ENCODE data around the gene ZFP90. TPM values are rescaled to one million over a fixed set of nuclear protein-coding genes. Genes with fewer than 3 reads are reported as not detected.

The ZFP90 gene
- total RNA-seq, 2 experiments from 2014 or later = 27.6 to 32.6 TPM

DNA sequence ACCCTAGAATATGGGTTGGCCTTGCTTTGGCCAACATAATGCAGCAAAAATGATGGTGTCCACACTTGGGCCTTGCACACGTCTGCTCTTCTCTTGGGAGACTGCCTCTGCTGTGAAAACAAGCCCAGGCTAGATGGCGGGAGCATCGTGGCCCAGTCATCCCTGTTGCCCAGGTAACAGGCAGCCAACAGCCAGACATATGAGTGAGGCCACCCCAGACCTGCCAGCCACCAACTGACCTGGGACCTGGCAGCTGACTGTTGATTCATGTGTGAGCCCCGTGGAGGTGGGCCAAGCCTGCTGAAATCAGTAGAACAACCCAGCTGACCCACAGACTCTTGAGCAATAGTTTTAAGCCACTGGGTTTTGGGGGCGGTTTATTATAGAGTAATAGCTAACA lies 66.7 kb downstream of the ZFP90 start:
- Mint-ChIP-seq H3K9me3 (no peaks in the 10 kb centered on the region), H3K4me1 (ENCODE audit: low read depth) (no peaks in the 10 kb centered on the region), H3K4me3 (no peak overlapping the region), H3K36me3 (ENCODE audit: low read depth) (no peaks in the 10 kb centered on the region), H3K27me3 (no peaks in the 10 kb centered on the region), H3K27ac (no peak overlapping the region)
- TF ChIP-seq, protein P1, sequence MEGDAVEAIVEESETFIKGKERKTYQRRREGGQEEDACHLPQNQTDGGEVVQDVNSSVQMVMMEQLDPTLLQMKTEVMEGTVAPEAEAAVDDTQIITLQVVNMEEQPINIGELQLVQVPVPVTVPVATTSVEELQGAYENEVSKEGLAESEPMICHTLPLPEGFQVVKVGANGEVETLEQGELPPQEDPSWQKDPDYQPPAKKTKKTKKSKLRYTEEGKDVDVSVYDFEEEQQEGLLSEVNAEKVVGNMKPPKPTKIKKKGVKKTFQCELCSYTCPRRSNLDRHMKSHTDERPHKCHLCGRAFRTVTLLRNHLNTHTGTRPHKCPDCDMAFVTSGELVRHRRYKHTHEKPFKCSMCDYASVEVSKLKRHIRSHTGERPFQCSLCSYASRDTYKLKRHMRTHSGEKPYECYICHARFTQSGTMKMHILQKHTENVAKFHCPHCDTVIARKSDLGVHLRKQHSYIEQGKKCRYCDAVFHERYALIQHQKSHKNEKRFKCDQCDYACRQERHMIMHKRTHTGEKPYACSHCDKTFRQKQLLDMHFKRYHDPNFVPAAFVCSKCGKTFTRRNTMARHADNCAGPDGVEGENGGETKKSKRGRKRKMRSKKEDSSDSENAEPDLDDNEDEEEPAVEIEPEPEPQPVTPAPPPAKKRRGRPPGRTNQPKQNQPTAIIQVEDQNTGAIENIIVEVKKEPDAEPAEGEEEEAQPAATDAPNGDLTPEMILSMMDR (IDR thresholded peaks at IDR 0.05) = no peak
- ChIA-PET CTCF (interaction anchor here (1.1 to 1.8 kb wide), 3 partner anchors 15 to 85 kb away, joined by 3 to 7 read pairs (median 6); no protein-coding TSS in a partner anchor), POLR2A (interaction anchor here (0.6 to 1.1 kb wide), 3 partner anchors 9 to 38 kb away, joined by 3 read pairs; no protein-coding TSS in a partner anchor)
- DNase-seq (peak; percentile 6), ATAC-seq (peak; percentile 17)
- intact Hi-C loops (cut with micrococcal nuclease) = no loop called here

DNA sequence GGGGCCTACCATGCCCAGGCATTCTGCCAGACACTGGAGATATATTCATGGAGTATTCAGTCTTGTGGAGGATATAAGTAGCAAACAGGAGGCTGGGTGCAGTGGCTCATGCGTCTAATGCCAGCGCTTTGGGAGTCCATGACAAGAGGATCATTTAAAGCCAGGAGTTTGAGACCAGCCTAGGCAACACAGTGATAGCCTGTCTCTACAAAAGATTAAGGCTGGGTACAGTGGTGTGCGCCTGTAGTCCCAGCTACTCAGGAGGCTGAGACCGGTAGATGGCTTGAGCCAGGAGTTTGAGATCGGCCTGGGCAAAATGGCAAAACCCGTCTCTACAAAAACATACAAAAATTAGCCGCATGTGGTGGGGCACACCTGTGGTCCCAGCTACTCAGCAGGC lies 68.4 kb downstream of the ZFP90 start:
- H3K4me3 Mint-ChIP-seq = no peak overlapping the region
- DNase-seq = no peak
- H3K27ac Mint-ChIP-seq = no peak overlapping the region
- H3K9me3 Mint-ChIP-seq = no peaks in the 10 kb centered on the region
- ChIA-PET CTCF (no interaction called here), POLR2A (no interaction called here)
- TF ChIP-seq, protein P1 (IDR thresholded peaks at IDR 0.05) = no peak
- no peaks in the 10 kb centered on the region for H3K27me3 Mint-ChIP-seq
- intact Hi-C loops (cut with micrococcal nuclease) = no loop called here
- no peaks in the 10 kb centered on the region for H3K36me3 Mint-ChIP-seq (ENCODE audit: low read depth)
- no peaks in the 10 kb centered on the region for H3K4me1 Mint-ChIP-seq (ENCODE audit: low read depth)
- no peak for ATAC-seq

DNA sequence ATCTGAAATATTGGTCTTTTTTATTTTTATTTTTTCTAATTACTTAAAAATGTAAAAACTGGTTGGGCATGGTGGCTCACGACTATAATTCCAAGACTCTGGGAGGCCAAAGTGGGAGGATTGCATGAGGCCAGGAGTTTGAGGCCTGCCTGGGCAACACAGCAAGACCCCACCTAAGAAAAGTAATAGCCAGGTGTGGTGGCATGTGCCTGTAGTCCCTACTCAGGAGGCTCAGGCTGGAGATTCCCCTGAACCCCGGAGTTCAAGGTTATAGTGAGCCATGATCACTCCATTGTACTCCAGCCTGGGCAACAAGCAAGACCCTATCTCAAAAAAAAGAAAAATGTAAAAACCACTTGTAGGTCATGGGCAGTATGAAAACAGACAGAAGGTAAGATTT lies 69.2 kb downstream of the ZFP90 start:
- no peaks in the 10 kb centered on the region for H3K27me3 Mint-ChIP-seq
- H3K27ac Mint-ChIP-seq = no peak overlapping the region
- H3K9me3 Mint-ChIP-seq = peaks cover under 1% of the 10 kb centered on the region
- intact Hi-C loops (cut with micrococcal nuclease) = no loop called here
- no peaks in the 10 kb centered on the region for H3K36me3 Mint-ChIP-seq (ENCODE audit: low read depth)
- DNase-seq = no peak
- TF ChIP-seq, protein P1 (IDR thresholded peaks at IDR 0.05) = no peak
- no peak overlapping the region for H3K4me3 Mint-ChIP-seq
- CTCF ChIA-PET = no interaction called here
- H3K4me1 Mint-ChIP-seq (ENCODE audit: low read depth) = no peaks in the 10 kb centered on the region
- ATAC-seq = no peak
- POLR2A ChIA-PET = no interaction called here

DNA sequence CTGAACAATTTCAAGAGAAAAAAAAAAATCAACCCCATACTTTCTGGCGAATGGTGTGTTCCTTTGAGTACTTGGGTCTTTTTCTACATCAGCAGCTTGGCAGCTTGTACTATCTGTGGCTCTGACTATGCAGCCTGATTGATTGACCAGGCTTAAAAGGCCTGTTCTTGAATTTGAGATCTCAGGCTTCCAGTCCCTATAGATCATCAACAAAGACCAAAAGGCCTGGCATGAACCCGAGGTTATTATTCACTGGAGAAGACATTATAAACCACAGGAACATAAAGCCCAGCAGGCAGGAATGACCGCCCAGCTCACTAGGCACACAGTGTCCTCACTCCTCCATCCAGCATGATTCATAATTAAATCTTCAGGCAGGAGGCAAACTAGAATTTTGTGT lies 73.9 kb downstream of the ZFP90 start:
- ChIA-PET POLR2A (no interaction called here), CTCF (interaction anchor here (0.6 to 2.5 kb wide), 2 partner anchors 22 to 110 kb away, joined by 3 to 9 read pairs; no protein-coding TSS in a partner anchor)
- peaks cover 7% of the 10 kb centered on the region for H3K9me3 Mint-ChIP-seq
- no peak overlapping the region for H3K4me3 Mint-ChIP-seq
- no peaks in the 10 kb centered on the region for H3K36me3 Mint-ChIP-seq (ENCODE audit: low read depth)
- ATAC-seq (no peak), DNase-seq (no peak)
- H3K27me3 Mint-ChIP-seq = no peaks in the 10 kb centered on the region
- intact Hi-C loops (cut with micrococcal nuclease) = no loop called here
- H3K27ac Mint-ChIP-seq = no peak overlapping the region
- TF ChIP-seq, protein P1 (IDR thresholded peaks at IDR 0.05) = no peak
- H3K4me1 Mint-ChIP-seq (ENCODE audit: low read depth) = no peaks in the 10 kb centered on the region

DNA sequence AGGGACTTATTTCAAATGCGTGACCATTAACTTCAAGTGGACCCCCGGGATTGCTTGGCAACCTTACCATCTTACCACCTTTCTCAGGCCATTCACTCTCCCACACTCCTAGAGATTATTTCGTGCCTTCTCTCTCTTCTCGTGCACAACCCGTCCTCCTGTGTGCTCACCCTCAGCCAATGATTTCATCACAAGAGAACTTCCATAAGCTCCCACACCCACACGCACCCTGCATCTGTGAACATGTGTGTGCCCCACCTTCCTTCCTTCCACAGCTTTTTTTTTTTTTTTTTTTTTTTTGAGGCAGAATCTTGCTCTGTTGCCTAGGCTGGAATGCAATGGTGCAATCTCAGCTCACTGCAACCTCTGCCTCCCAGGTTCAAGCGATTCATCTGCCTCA lies 78.6 kb downstream of the ZFP90 start:
- Mint-ChIP-seq H3K9me3 (peaks cover 7% of the 10 kb centered on the region), H3K4me3 (no peak overlapping the region), H3K4me1 (ENCODE audit: low read depth) (no peaks in the 10 kb centered on the region), H3K36me3 (ENCODE audit: low read depth) (no peaks in the 10 kb centered on the region), H3K27ac (no peak overlapping the region), H3K27me3 (no peaks in the 10 kb centered on the region)
- TF ChIP-seq, protein P1 (IDR thresholded peaks at IDR 0.05) = no peak
- POLR2A ChIA-PET = no interaction called here
- ATAC-seq (no peak), DNase-seq (no peak)
- CTCF ChIA-PET = interaction anchor here (0.6 kb wide), 1 partner anchor 506 kb away, joined by 3 read pairs; no protein-coding TSS in a partner anchor
- intact Hi-C loops (cut with micrococcal nuclease) = no loop called here

Other genes starting within 250 kb of the ZFP90 start
- gene SLC7A6OS, start 228.3 kb upstream of the ZFP90 start, total RNA-seq = 10 to 100 TPM; 20.2 to 23.1 TPM
- gene PRMT7, start 228.3 kb upstream of the ZFP90 start, total RNA-seq = 10 to 100 TPM; 67.4 to 78.4 TPM
- under 1 TPM; 0.16 to 0.63 TPM for gene SMPD3, start 90.8 kb upstream of the ZFP90 start, total RNA-seq
- gene CDH3, start 106.0 kb downstream of the ZFP90 start, total RNA-seq = 1 to 10 TPM in 1 of 2 experiments, under 1 TPM in 1; 0.65 to 2.1 TPM
- under 1 TPM; 0.16 to 0.54 TPM for gene CDH1, start 198.0 kb downstream of the ZFP90 start, total RNA-seq